PC-9 (cell line): ENCODE results near the gene IL2RA.

Source experiments
- EZH2 ChIP-seq: fragments of 200-600 bp; sonication (generic); IDR thresholded peaks from 2 replicates; pipeline ENCODE4 v1.8.0; 2017; ENCODE audit warnings: antibody characterized with exemption, low read depth
- TF ChIP-seq, protein P1 (sequence below): fragments of 200-600 bp; sonication (generic); conservative IDR thresholded peaks from 2 replicates; pipeline ENCODE4 v1.6.1; 2017; ENCODE audit warnings: mixed run types, antibody characterized with exemption, mild to moderate bottlenecking, moderate library complexity

DNA sequence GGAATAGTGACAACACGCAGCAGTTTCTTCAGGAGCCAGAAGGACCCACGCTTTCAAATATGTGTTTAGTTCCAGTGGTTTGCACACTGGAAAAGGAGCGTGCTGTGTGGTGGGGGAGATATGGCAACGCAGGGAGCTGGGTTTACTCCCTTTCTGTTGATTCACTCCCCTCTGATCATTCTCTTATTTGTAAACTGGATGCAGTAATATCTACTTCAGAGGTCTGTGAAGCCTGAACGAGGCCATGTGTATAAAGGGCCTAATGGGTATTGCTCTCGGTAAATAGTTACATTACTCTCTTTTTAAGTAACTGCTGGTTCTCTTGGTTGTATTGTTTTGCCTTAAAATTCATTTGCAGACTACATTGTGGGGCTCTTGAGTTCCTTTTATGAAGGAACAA lies 45.9 kb upstream of the IL2RA start:
- TF ChIP-seq, protein P1, sequence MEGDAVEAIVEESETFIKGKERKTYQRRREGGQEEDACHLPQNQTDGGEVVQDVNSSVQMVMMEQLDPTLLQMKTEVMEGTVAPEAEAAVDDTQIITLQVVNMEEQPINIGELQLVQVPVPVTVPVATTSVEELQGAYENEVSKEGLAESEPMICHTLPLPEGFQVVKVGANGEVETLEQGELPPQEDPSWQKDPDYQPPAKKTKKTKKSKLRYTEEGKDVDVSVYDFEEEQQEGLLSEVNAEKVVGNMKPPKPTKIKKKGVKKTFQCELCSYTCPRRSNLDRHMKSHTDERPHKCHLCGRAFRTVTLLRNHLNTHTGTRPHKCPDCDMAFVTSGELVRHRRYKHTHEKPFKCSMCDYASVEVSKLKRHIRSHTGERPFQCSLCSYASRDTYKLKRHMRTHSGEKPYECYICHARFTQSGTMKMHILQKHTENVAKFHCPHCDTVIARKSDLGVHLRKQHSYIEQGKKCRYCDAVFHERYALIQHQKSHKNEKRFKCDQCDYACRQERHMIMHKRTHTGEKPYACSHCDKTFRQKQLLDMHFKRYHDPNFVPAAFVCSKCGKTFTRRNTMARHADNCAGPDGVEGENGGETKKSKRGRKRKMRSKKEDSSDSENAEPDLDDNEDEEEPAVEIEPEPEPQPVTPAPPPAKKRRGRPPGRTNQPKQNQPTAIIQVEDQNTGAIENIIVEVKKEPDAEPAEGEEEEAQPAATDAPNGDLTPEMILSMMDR: no peak
- TF ChIP-seq EZH2: no peak
